Stimulated activated CD4-positive, alpha-beta T cell treated with anti-CD3 and anti-CD28 coated beads, Interleukin-2, amount 100 ng/mL, for 4 hours (primary cell): Measurements from ENCODE around the gene EPDR1.
"Not testable (repeated sequence)": the region's sequence is repeated elsewhere in the genome, so short reads cannot be mapped to it uniquely, and the experiment has no call there.

ENCODE experiments used
- DNase-seq: peaks from one replicate; pipeline ENCODE4 v3.0.0-alpha.2; 2020; ENCODE audit warnings: low read depth

EPDR1 gene

GRCh38 chr7:37928878-37929277 lies 8.4 kb downstream of the EPDR1 start:
- no peak for DNase-seq

- no peak for DNase-seq
Observed at GRCh38 chr7:37930226-37930948, 9.9 kb downstream of the EPDR1 start.

GRCh38 chr7:37932543-37932942 lies 12.1 kb downstream of the EPDR1 start:
- DNase-seq: no peak

GRCh38 chr7:37933018-37933566 lies 12.7 kb downstream of the EPDR1 start:
- no peak for DNase-seq

DNA sequence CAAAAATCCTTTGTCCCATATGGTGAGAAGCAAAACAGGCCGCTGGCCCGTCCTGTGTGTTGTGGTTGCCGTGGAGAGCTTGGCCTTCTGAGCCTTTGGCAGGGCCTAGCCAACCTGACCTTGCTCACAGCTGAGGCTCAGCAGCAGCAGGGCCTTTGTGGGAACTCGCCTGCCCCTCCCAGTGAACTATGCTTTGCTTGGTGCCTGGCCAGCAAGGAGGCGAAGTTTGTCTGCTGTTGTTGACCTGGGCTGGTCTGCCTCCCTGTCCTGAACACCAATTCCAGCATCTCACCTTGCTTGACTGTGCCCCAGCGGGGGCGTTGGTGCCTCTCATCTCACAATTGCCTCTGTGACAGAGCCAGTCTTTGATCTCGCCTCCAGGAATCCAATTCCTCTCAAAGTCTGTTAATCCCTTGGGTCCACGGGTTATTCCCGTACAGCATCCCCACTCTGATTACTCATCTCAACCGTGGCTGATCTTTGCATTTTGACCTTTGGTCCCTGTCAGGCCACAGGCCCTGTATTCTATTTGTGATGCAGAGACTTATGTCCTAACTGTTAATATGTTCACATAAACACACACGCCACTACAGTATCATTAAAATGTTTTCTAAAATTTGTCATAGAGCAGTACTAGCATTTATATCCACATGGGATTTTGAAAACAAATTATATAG lies 22.6 kb downstream of the EPDR1 start:
- DNase-seq: no peak

DNA sequence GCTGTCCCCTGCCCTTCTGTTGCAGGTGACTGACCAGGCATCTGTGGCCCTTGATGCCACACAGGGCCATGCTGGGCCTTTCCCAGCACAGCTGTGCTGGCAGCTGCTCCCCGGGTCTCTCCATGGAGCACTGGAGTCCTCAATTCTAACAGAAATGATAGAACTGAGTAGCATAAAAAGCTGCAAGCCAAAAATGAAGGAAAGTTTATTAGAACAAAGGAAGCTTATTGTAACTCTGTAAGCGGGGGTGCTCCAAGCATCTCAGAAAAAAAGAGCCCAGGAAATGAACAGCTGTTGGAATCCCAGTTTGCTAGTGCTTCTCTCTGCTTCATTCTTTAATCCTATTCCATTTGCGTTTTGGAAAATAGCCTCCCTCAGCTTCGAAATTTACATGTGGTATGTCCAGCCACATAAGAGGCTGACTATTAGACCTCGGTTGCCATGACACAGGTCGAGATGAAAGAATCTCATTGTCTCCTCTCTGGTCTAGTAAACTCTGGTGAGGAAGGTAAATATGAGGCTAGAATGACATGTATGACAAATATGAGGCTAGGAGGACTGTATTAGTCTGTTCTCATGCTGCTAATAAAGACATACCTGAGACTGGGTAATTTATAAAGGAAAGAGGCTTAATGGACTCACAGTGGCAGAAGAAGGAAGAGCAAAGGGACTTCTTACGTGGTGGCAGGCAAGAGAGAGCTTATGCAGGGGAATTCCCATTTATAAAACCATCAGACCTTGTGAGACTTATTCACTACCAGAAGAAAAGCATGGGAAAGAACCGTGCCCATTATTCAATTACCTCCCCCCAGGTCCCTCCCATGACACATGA lies 23.7 kb downstream of the EPDR1 start:
- DNase-seq: no peak

DNA sequence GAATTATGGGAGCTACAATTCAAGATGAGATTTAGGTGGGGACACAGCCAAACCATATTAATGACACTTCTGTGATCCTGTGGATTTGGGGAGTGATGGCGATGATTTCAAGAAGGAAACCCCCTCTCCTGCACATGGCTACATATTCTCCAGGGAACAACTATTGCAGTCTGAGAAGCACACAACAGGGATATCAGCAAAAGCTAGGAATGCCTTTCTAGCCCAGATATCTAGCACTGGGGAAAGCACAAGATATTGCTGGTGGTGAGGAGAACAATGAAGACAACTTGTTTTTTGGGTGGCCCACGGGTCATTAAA lies 24.3 kb downstream of the EPDR1 start:
- DNase-seq: no peak

DNA sequence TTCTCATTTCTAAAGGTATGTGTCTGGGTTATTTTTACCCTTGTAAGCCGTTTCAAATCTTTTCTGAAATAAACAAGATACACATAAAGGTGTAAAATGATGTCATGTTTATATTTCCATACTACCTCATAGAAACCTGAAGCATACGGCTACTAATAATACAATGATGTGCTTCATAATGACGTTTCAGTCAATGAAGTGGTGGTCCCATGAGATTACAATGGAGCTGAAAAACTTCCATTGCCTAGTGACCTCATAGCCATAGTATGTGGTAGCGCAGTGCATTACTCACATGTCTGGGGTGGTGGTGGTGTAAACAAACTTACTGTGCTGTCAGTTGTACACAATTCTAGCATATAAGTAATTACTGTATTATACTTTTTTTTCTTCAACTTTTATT lies 24.9 kb downstream of the EPDR1 start:
- DNase-seq: no peak

DNA sequence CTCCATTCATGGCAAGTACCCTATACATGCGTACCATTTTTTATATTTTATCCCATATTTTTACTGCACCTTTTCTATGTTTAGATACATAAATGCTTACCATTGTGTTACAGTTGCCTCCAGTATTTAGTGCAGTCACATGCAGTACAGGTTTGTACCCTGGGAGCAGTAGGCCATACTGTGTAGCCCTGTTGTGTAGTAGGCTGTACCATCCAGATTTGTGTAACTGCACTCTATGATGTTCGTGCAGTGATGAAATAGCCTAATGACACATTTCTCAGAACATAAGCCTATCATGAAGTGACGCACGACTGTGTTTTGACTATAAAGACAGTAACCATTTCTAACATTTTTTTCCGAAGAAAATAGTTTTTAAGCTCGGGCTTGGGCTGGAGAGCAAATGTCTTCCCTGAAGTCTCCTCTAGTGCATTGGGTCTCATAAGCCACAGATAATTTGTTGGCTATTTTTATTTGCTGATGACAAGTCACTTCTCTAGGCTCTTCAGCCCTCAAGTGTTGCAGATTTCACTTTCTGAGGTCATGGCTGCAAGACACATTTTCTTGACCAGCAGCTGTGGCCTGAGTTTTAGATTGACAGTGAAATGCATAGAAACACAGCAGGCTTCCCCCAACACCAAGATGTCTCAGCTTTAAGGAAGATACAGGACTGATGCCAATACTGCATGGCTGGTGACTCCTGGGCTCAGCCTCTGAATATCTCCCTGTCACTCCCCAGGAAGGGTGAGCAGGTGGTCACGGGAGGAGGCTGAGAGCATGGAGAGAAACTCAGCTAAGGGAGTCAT lies 26.9 kb downstream of the EPDR1 start:
- DNase-seq: no peak

- DNase-seq: no peak
Observed at GRCh38 chr7:37947941-37948210, 27.4 kb downstream of the EPDR1 start.

- DNase-seq: no peak
Observed at GRCh38 chr7:37952240-37952639, 31.8 kb downstream of the EPDR1 start.

- not testable (repeated sequence) for DNase-seq
Observed at GRCh38 chr7:37954217-37954616, 33.8 kb downstream of the EPDR1 start.

DNA sequence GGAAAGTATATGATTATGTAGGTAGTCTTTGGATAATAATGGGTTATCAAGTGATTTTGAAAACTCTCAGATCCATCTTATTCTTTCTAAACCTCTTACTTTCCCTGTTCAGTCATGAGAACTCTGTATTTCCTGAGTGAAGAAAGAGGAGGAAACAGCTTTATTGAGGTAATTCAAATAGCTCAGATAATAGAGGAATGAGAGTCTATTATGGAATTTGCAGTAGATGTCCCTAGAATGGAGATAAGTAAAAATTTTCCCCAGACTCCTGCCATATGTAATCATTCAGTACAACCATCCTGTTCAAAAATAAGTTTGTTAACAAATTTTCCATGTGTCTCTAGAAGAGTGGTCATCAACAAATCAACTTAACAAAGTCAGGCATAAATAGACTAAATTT lies 36.4 kb downstream of the EPDR1 start:
- DNase-seq: no peak

- no peak for DNase-seq
Observed at GRCh38 chr7:37957221-37957970, 37.0 kb downstream of the EPDR1 start.

DNA sequence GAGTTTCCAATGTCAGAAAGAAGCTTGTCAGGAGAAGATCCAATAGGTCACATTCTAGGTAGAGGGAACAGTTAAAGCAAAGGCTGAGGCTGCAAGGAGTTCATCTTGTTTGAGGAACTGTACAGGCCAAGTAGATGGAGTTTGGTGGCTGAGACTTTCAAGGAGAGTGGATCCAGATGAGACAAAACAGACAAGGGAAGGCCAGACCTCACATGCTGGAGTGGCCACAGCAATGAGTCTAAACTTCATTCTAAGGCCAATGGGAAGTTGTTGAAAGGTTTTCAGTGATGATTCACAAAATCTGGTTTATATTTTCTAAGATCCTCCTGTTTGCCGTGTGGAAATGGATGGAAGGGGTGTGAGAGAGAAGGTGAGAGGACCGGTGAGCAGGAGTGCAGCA lies 40.0 kb downstream of the EPDR1 start:
- no peak for DNase-seq

DNA sequence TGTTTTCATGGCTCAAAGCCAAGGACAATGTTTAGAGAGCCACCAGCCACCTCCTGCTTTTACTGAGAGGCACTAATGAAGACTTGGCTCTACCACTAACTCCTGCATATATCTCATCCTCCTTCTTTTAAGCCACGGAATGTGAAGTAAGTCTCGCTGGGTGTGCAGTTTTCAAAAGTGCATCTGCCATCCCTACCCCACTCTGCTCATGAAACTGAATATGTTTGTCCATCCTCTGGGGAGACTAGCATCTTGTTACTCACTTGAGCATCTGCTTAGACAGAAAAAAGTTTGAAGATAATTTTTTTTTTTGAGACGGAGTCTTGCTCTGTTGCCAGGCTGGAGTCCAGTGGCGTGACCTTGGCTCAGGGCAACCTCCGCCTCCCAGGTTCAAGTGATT lies 40.8 kb downstream of the EPDR1 start:
- DNase-seq: no peak

DNA sequence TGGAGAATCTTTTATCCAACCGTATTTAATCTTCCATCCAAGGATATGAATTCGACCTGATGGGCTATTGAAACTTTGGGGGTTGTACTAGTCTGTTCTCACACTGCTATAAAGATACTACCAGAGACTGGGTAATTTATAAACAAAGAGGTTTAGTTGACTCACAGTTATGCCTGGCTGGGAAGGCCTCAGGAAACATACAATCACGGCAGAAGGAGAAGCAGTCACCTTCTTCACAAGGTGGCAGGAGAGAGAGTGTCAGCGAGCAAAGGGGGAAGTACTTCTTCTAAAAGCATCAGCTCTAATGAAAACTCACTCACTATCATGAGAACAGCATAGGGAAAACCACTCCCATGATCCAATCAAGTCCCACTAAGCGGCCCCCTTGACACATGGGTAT lies 43.8 kb downstream of the EPDR1 start:
- DNase-seq: no peak

GRCh38 chr7:37970211-37970610 lies 49.8 kb downstream of the EPDR1 start:
- no peak for DNase-seq

GRCh38 chr7:37971491-37971890 lies 51.1 kb downstream of the EPDR1 start:
- no peak for DNase-seq

DNA sequence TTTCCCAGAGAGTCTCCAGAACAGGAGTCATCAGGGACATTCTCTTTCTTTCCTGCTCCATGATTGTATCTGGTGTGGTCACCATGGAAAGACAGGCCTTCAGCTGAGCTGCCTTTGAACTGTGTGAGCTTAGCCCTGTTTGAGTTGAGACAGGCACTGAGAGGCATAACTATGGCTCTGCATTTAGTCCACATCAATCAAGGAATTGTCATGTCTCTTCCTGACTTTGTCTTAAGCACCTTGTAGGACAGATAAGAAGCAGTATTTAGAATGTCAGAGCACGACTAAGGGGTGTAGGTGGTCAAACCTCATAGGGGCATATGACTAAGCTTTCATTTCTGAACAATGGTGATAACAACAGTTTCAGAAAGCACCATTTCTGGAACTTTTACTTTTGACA lies 53.5 kb downstream of the EPDR1 start:
- DNase-seq: no peak

DNA sequence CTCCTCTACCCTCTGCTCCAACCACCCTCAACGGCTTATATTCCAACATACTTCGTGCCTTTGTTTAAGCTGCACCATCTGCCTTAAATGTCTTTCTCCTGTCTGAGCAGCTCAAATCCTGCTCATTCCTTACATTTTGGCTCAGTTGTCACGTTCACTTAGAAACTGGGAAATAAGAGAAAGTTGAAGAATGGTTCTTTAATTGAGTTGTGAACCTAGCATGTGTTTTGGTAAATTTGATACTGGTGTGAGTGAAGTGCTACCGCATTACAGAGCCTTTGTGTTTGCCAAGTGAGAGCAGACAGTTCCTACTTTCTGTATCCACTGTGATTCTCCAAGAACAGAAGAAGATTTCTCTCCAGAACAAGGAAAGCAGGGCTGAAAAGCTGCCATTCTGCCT lies 54.3 kb downstream of the EPDR1 start:
- DNase-seq: no peak

DNA sequence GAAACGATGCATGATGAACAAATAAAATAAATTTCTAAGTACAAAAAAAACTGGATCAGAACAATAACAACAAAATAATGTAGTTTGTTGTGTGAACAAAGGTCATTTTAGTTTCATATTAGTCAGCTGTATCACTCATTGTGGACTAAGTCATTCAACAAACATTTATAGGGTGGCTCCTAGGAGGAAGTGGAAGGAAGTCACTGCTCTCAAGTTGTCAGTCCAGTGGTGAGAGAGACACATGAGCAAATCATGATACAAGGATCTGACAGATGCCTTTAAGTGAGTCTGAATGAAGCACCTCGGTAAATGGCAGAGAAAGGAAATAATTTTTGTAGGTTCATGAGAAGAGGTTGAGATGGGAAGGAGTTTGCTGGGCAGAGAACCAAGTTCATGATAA lies 56.8 kb downstream of the EPDR1 start:
- DNase-seq: no peak
